HG03439 (cell line): ENCODE measurements around the gene HMSD.

Source experiments
- ATAC-seq: cut with Tn5 transposase; IDR thresholded peaks from one replicate; pipeline ENCODE4 v1.9.1; 2021; ENCODE audit warnings: mild to moderate bottlenecking, moderate library complexity; ENCODE audit not compliant: unreplicated experiment

HMSD gene

GRCh38 chr18:63953811-63954210 lies 4.7 kb downstream of the HMSD start:
- no peak for ATAC-seq

GRCh38 chr18:63956755-63957154 lies 7.7 kb downstream of the HMSD start:
- no peak for ATAC-seq

GRCh38 chr18:63960891-63961290 lies 11.8 kb downstream of the HMSD start:
- no peak for ATAC-seq

DNA sequence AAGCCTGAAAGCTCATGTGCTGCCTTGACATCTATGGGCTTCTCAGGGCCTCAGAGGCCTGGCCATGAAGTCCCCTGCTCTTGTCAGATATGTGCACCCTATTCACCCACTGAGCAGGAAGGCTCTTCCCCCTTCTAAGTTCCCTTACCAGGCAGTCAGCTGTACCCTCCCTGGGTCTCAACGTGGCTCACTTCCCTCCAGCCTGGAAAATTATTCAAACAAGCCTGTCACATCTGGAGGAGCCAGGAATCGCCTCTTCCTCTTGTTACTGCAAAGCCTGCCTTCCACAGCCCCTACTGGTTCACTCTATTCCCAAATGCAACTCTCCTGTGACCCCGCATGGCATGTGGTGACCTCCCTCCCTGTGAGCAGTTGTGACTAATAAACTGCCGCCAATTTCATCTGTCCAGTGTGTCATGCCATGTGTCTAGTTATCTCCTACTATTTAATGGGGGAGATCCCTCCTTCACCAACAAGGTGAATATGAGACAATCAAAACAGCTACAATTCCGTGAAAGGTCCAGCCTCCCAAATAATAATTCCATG lies 12.4 kb downstream of the HMSD start:
- no peak for ATAC-seq

- ATAC-seq: no peak
These were observed 13.0 kb downstream of the HMSD start for GRCh38 chr18:63962137-63962536.

GRCh38 chr18:63963615-63964256 lies 14.6 kb downstream of the HMSD start:
- ATAC-seq: peak; percentile 67

- no peak for ATAC-seq
These were observed 15.8 kb downstream of the HMSD start for GRCh38 chr18:63964908-63965307.

DNA sequence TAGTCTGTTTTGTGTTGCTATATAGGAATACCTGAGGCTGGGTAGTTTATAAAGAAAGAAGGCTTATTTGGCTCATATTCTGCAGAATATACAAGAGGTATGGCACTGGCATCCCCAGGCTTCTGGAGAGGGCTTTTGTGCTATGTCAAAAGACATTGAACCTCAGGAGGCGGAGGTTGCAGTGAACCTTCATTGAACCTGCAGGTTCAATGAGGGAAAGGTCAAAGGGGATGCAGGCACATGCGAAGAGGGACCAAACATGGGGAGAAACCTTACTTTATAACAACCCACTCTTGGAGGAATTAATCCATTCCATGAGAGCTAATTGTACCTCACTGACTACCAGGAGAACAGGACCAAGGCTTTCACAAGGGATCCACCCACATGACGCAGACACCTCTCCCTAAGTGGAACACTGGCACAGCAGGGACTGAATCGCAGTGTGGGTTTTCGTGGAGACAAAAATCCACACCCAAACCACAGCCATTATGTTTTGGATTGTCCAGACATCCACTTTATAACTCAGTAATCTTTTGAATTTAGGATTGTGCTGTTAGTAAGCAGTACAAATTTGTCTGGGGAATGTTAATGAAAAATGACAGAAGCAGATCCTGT lies 16.7 kb downstream of the HMSD start:
- ATAC-seq: no peak

DNA sequence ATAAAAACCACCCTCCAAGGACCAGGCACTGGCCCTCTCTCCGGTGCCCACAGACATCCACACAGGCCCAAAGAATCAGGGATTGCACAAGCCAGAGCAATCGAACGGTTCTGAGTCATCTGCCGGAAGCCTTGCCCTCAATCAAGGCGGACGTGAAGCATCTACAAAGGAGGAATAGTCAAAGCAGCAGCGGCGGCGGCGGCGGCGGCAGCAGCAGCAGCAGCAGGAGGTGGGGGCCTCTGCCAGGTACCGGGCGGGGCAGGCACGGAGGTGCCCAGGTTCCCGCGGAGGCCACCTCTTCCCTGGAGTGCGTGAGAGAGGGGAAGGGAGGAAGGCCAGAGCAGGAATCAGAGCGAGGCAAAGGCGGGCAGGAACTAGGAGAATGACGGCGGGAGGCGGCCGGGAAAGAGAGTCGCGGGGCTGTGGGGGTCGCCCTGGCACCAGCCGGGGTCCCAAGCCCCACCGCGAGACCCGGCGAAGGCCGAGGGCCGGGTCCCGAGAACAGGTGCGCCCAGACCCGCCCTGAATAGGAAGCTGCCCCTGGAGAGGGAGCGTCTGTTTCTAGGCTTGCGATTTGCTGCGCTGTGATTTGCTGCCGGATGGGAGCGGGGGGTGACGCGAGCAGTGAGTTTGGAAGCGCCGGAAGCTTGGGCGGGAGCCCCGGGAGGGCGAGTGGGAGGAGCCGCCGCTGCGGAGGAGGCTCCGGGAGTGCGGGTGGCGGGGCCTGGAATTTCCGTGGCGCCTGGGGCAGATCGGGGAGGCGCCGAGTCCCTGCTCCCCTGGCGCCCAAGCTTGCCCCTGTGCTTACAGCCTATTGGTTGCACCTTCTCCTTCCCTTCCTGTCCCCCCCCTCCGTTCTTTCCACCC lies 21.1 kb downstream of the HMSD start, which contains the start of gene SERPINB8:
TSS of gene SERPINB8 (plus strand) at position 140 of the 867 bp plus-strand sequence. CDS start 8,228 bp downstream, outside the sequence.
- peak; percentile 95 for ATAC-seq

DNA sequence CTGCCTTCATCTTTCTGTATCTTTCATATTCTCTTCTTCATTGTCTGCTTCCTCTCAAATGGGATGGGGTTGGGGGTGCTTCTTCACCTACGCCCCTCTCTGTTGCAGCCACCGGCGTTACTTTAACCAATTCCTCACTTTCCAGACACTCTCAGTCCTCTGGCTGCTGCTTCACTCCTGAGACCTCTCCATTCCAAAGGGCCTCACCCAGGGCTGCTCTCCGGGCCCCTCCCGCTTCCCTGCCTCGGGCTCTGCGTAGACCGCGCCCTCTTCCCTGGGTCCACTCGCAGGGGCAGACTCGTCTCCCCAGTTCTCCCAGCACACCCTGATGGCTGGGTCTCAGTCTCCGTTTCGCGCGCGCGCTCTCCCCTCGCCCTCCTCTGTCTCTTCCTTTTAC lies 21.7 kb downstream of the HMSD start:
- no peak for ATAC-seq

- no peak for ATAC-seq
These were observed 22.4 kb downstream of the HMSD start for GRCh38 chr18:63971320-63972001.

DNA sequence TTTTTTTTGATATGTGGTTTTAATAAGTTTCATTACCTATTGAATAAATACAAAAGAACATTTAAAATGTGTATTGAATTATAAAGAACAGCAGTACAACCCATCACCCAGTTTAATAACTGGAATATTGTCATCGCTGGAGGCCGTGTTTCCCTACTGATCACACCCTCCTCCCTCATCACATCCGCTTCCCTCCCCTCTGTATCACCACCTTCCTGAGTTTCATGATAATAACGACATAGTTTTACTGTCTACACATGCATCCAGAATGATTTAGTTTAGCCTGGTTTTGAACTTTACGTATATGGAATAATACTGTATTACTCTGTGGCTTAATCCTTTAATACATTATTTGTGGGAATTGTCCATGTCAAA lies 22.9 kb downstream of the HMSD start:
- no peak for ATAC-seq

DNA sequence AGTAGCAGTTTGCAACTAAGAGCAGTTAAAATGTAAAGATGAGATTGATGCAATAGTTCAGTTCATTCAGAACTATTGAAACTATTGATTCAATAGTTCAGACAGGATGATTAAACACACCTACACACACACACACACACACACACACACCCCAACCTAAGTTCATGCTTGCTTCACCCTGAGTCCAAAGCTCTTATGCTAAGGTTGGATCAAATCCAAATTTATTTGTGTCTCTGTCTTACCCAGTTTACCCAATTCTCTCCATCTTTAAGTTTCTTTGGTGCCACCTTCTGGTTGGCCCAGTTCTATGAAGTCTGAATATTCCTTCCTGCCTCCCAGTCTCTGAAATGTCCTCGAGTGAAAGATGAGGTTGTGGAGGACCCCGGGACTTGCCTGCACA lies 25.9 kb downstream of the HMSD start:
- ATAC-seq: no peak

DNA sequence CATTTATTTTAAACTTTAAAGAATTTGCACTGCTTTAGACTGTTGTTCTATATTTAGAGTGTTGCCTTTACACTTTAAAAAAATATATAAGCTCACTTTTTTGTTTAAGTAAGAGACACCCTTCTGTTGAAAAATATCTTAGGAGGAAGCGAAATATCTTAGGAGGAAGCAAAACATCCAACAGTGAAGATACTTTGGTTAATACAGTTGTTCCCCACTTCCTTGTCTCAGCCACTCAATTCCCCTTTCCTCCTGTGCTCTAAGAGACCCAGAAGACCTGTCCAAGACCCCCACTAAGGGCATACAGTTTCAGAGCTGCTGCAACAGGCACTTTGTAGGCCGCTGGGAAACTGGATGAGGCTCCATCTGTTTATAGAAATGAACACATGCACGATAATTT lies 26.5 kb downstream of the HMSD start:
- no peak for ATAC-seq

GRCh38 chr18:63977040-63977439 lies 27.9 kb downstream of the HMSD start:
- ATAC-seq: no peak

GRCh38 chr18:63979409-63979920 lies 30.4 kb downstream of the HMSD start:
- ATAC-seq: peak; percentile 78

DNA sequence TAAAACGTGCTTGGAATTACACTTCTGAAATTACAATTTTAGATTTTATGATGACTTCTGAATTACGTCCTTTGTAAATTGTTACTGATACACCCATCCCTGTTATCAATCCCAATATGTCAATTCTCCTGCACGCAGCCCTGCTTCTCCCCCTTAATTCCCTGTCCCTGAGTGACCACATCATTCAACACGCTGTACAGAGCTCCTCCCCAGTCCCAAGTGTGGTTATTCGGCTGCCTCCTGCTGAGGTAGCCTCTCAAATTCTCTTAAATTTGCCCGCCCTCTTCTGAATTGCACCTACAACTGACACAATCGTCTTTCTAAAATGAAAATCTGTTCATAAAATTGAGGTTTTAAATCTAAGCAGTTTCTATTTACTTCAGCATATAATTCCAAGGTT lies 30.9 kb downstream of the HMSD start:
- ATAC-seq: no peak

- ATAC-seq: no peak
These were observed 31.9 kb downstream of the HMSD start for GRCh38 chr18:63980896-63981460.

GRCh38 chr18:63981719-63982118 lies 32.6 kb downstream of the HMSD start:
- ATAC-seq: no peak

GRCh38 chr18:63982361-63982760 lies 33.3 kb downstream of the HMSD start:
- ATAC-seq: no peak
